ENCODE results near the gene SCYL2. TPM values are rescaled to one million over a fixed set of nuclear protein-coding genes. Genes with fewer than 3 reads are reported as not detected.

Gene SCYL2
- total RNA-seq, 4 donors from 2014 or later: 25.4 to 52.4 (median 43.4) TPM

- DNase-seq (ENCODE audit: low spot score in 2 of 2): no peak
- 41% methylated on average over 2 of the region's 2 CpGs for WGBS
- no peak overlapping the region for H3K27ac ChIP-seq
- no peaks in the 10 kb centered on the region for H3K9me3 ChIP-seq
- no peaks in the 10 kb centered on the region for H3K36me3 ChIP-seq
- TF ChIP-seq POLR2A (IDR thresholded peaks at IDR 0.05) (no peak), EP300 (IDR thresholded peaks at IDR 0.05) (no peak), CTCF (IDR thresholded peaks at IDR 0.05) (no peak), POLR2AphosphoS5 (IDR thresholded peaks at IDR 0.05) (no peak)
- H3K27me3 ChIP-seq: peaks cover 16% of the 10 kb centered on the region
- H3K4me3 ChIP-seq: no peak overlapping the region
- H3K4me1 ChIP-seq: no peaks in the 10 kb centered on the region
Observed at GRCh38 chr12:100359822-100360221, 92.8 kb downstream of the SCYL2 start.

GRCh38 chr12:100360450-100360849 is 93.5 kb downstream of the SCYL2 start:
- Histone ChIP-seq H3K36me3 (no peaks in the 10 kb centered on the region), H3K9me3 (no peaks in the 10 kb centered on the region), H3K27ac (no peak overlapping the region), H3K4me1 (no peaks in the 10 kb centered on the region), H3K27me3 (peaks cover 16% of the 10 kb centered on the region), H3K4me3 (no peak overlapping the region)
- DNase-seq (ENCODE audit: low spot score in 2 of 2): no peak
- TF ChIP-seq POLR2AphosphoS5 (IDR thresholded peaks at IDR 0.05): no peak
- TF ChIP-seq CTCF (IDR thresholded peaks at IDR 0.05): no peak
- TF ChIP-seq POLR2A (IDR thresholded peaks at IDR 0.05): no peak
- TF ChIP-seq EP300 (IDR thresholded peaks at IDR 0.05): no peak

- no peaks in the 10 kb centered on the region for H3K4me1 ChIP-seq
- no peak overlapping the region for H3K27ac ChIP-seq
- no peaks in the 10 kb centered on the region for H3K27me3 ChIP-seq
- WGBS: 92% methylated on average over 3 of the region's 4 CpGs
- no peak for TF ChIP-seq EP300 (IDR thresholded peaks at IDR 0.05)
- no peak for TF ChIP-seq CTCF (IDR thresholded peaks at IDR 0.05)
- TF ChIP-seq POLR2A (IDR thresholded peaks at IDR 0.05): no peak
- TF ChIP-seq POLR2AphosphoS5 (IDR thresholded peaks at IDR 0.05): no peak
- H3K36me3 ChIP-seq: no peaks in the 10 kb centered on the region
- no peak for DNase-seq (ENCODE audit: low spot score in 2 of 2)
- no peaks in the 10 kb centered on the region for H3K9me3 ChIP-seq
- H3K4me3 ChIP-seq: no peak overlapping the region
Observed at GRCh38 chr12:100364324-100364723, 97.3 kb downstream of the SCYL2 start.

- Histone ChIP-seq H3K4me3 (no peak overlapping the region), H3K4me1 (no peaks in the 10 kb centered on the region), H3K36me3 (no peaks in the 10 kb centered on the region), H3K27ac (no peak overlapping the region), H3K27me3 (no peaks in the 10 kb centered on the region), H3K9me3 (no peaks in the 10 kb centered on the region)
- no peak for DNase-seq (ENCODE audit: low spot score in 2 of 2)
- TF ChIP-seq CTCF (IDR thresholded peaks at IDR 0.05) (no peak), EP300 (IDR thresholded peaks at IDR 0.05) (no peak), POLR2AphosphoS5 (IDR thresholded peaks at IDR 0.05) (no peak), POLR2A (IDR thresholded peaks at IDR 0.05) (no peak)
- 25% methylated on average over 2 of the region's 2 CpGs for whole genome bisulfite sequencing
Observed at GRCh38 chr12:100365411-100365810, 98.4 kb downstream of the SCYL2 start.

- Histone ChIP-seq H3K36me3 (no peaks in the 10 kb centered on the region), H3K4me1 (no peaks in the 10 kb centered on the region), H3K9me3 (no peaks in the 10 kb centered on the region), H3K4me3 (no peak overlapping the region), H3K27me3 (no peaks in the 10 kb centered on the region), H3K27ac (no peak overlapping the region)
- no peak for DNase-seq (ENCODE audit: low spot score in 2 of 2)
- 92% methylated on average over 1 of the region's 1 CpG for whole genome bisulfite sequencing
- TF ChIP-seq POLR2AphosphoS5 (IDR thresholded peaks at IDR 0.05) (no peak), POLR2A (IDR thresholded peaks at IDR 0.05) (no peak), CTCF (IDR thresholded peaks at IDR 0.05) (no peak), EP300 (IDR thresholded peaks at IDR 0.05) (no peak)
Observed at GRCh38 chr12:100368066-100368465, 101.1 kb downstream of the SCYL2 start.
